B cell (primary cell): ENCODE data around the gene KCNMB2. TPM values are rescaled to one million over a fixed set of nuclear protein-coding genes. Genes with fewer than 3 reads are reported as not detected.
"Not testable (repeated sequence)": the region's sequence is repeated elsewhere in the genome, so short reads cannot be mapped to it uniquely, and the experiment has no call there.

Experiments
- ATAC-seq: fragments of 200-7000 bp; cut with Tn5 transposase; one replicate; pipeline ENCODE4 v1.10.0; 2021; ENCODE audit warnings: low read depth, mild to moderate bottlenecking, moderate number of reproducible peaks, moderate library complexity
- CTCF ChIA-PET: fragments of 350-600 bp; sonication (Branson Sonifier 250); formaldehyde crosslinking; loops from one replicate; lab custom pipeline; 2021; ENCODE audit warnings: antibody characterized with exemption, inconsistent platforms; lab: Charles Lee
- POLR2A ChIA-PET: fragments of 350-600 bp; sonication (Branson Sonifier 250); formaldehyde crosslinking; loops from one replicate; lab custom pipeline; 2021; ENCODE audit warnings: antibody characterized with exemption; lab: Charles Lee
- DNase-seq: peaks from one replicate; pipeline ENCODE4 v3.0.0; 2013
- H2AFZ ChIP-seq: 2 replicates; pipeline ENCODE4 v1.6.1; 2012; ENCODE audit warnings: mild to moderate bottlenecking, low read depth, low read length; ENCODE audit not compliant: insufficient read depth, poor library complexity, severe bottlenecking
- H3K27ac ChIP-seq, 2 donors: 1 replicate in 1 of 2; 2 replicates in 1 of 2; pipeline ENCODE4 v1.5.1; 2012 to 2013; ENCODE audit warnings: low read length in 2 of 2, mild to moderate bottlenecking in 2 of 2, moderate library complexity in 1 of 2
- H3K27me3 ChIP-seq, 4 experiments: fragments of 200-600 bp in 1 of 4; sonication (generic) in 1 of 4; replicated peaks in 1 of 4; 1 replicate in 2 of 4; 2 replicates in 2 of 4; pipeline versions ENCODE4 v1.6.1 to v1.7.0; 2013 to 2016; ENCODE audit warnings: low read length in 3 of 4, mild to moderate bottlenecking in 2 of 4, mixed read lengths in 1 of 4, moderate library complexity in 1 of 4; ENCODE audit not compliant: insufficient read depth in 4 of 4, control insufficient read depth in 3 of 4; ENCODE audit errors: control extremely low read depth in 1 of 4
- H3K36me3 ChIP-seq, 2 experiments: replicated peaks in 1 of 2; 1 replicate in 1 of 2; 2 replicates in 1 of 2; pipeline versions ENCODE4 v1.6.1 to v1.7.1; 2013; ENCODE audit warnings: low read length in 1 of 2; ENCODE audit not compliant: insufficient read depth in 2 of 2, control insufficient read depth in 1 of 2; ENCODE audit errors: control extremely low read depth in 1 of 2, extremely low read depth in 1 of 2
- H3K4me1 ChIP-seq, 2 donors: fragments of 200-600 bp in 1 of 2; sonication (generic) in 1 of 2; 1 replicate in 1 of 2; 2 replicates in 1 of 2; pipeline versions ENCODE4 v1.5.1 to v1.6.1; 2013 to 2017; ENCODE audit warnings: low read length in 2 of 2; ENCODE audit not compliant: control insufficient read depth in 2 of 2, insufficient read depth in 2 of 2
- H3K4me2 ChIP-seq: replicated peaks from 2 replicates; pipeline ENCODE3; 2012; ENCODE audit warnings: mild to moderate bottlenecking, low read depth, low read length; ENCODE audit not compliant: poor library complexity, severe bottlenecking
- H3K4me3 ChIP-seq, 5 experiments: fragments of 200-600 bp in 1 of 5; sonication (generic) in 1 of 5; 1 replicate in 3 of 5; 2 replicates in 2 of 5; pipeline versions ENCODE4 v1.5.1 to v1.7.0; 2011 to 2016; ENCODE audit warnings: low read length in 4 of 5, mild to moderate bottlenecking in 4 of 5, low read depth in 2 of 5, control low read depth in 1 of 5, moderate library complexity in 1 of 5; ENCODE audit not compliant: insufficient read depth in 1 of 5; ENCODE audit errors: control extremely low read depth in 1 of 5, extremely low read depth in 1 of 5
- H3K79me2 ChIP-seq: fragments of 200-600 bp; sonication (generic); one replicate; pipeline ENCODE4 v1.6.0; 2016; ENCODE audit warnings: low read length; ENCODE audit not compliant: control insufficient read depth, insufficient read depth
- H3K9ac ChIP-seq: fragments of 200-600 bp; sonication (generic); 2 replicates; pipeline ENCODE4 v1.6.1; 2017; ENCODE audit warnings: mild to moderate bottlenecking, low read length, moderate library complexity
- H3K9me3 ChIP-seq, 3 donors: one replicate each; pipeline versions ENCODE4 v1.6.1 to v1.7.1; 2013; ENCODE audit warnings: low read length in 2 of 3; ENCODE audit not compliant: control insufficient read depth in 2 of 3, insufficient read depth in 1 of 3; ENCODE audit errors: control extremely low read depth in 1 of 3
- H4K20me1 ChIP-seq: 2 replicates; pipeline ENCODE4 v1.6.0; 2012; ENCODE audit warnings: mild to moderate bottlenecking, low read length; ENCODE audit not compliant: insufficient read depth, control insufficient read depth, poor library complexity, severe bottlenecking
- H3K27ac Mint-ChIP-seq: one replicate; pipeline ENCODE4 v1.8.0; 2021; ENCODE audit warnings: mixed read lengths
- H3K27me3 Mint-ChIP-seq: one replicate; pipeline ENCODE4 v1.8.0; 2021; ENCODE audit warnings: mixed read lengths
- H3K4me1 Mint-ChIP-seq: one replicate; pipeline ENCODE4 v1.8.0; 2021; ENCODE audit warnings: mixed read lengths
- H3K4me3 Mint-ChIP-seq: one replicate; pipeline ENCODE4 v1.8.0; 2021; ENCODE audit warnings: mixed read lengths
- H3K9me3 Mint-ChIP-seq: one replicate; pipeline ENCODE4 v1.8.0; 2022; ENCODE audit warnings: mixed read lengths; ENCODE audit not compliant: insufficient read depth
- EZH2 ChIP-seq: IDR thresholded peaks from 2 replicates; pipeline ENCODE4 v1.6.1; 2012; ENCODE audit warnings: borderline replicate concordance, low read depth, mild to moderate bottlenecking, moderate library complexity, low read length; ENCODE audit not compliant: insufficient read depth, poor library complexity, severe bottlenecking
- WGBS: methylation state at CpG from one replicate; pipeline ENCODE4 v1.1.5; 2013; ENCODE audit warnings: missing lambda C conversion rate; ENCODE audit not compliant: insufficient coverage; 5-methylcytosine and 5-hydroxymethylcytosine counted together
- intact Hi-C: fragments of 100-400 bp; cut with micrococcal nuclease; formaldehyde crosslinking; loops from one replicate; pipeline ENCODE4 v1.10.0; 2022
- polyA plus RNA-seq: library from polyadenylated mRNA; depleted of rRNA; stranded (reverse); fragments of >200 nt; gene quantifications from 2 replicates; pipeline ENCODE4 v1.2.3, GENCODE V29; 2012
- total RNA-seq, 2 donors: library from RNA; stranded (reverse); fragments of 120-200 nt in 1 of 2; gene quantifications; 1 replicate in 1 of 2; 2 replicates in 1 of 2; pipeline versions ENCODE4 v1.2.3 to v1.2.4, GENCODE V29; 2013 to 2022
- TF ChIP-seq, protein P1 (sequence below): fragments of 200-600 bp; IDR thresholded peaks from one replicate; pipeline ENCODE4 v1.8.0; 2022; ENCODE audit warnings: antibody characterized with exemption, mild to moderate bottlenecking

Gene KCNMB2
- total and polyA plus RNA-seq, 2 donors (not counting 1 experiment from before 2014, with no cell fraction given) = not detected

DNA sequence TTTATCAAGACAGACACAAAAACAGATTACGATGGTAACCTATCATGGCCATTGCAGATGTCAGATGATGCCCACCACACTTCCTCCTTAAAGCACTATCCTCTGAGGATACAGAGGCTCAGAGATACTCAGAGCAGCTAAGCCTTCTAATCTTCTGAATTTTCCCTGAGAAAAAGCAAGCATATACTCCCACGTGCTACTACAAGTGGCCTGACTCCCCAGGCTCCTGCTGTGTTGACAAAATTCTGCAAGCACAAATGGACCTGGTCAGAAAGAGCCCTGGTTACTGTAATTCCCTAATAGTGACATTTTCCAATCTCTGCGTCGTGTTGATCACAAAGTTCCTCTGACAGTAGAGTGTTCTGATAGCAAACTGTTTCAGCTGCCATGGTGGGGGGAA, 207.1 kb downstream of the KCNMB2 start:
- CTCF ChIA-PET = no interaction called here
- H3K4me3 ChIP-seq = no peak overlapping the region
- H3K4me1 ChIP-seq = no peaks in the 10 kb centered on the region
- ATAC-seq = no peak
- no peak for TF ChIP-seq EZH2
- TF ChIP-seq, protein P1, sequence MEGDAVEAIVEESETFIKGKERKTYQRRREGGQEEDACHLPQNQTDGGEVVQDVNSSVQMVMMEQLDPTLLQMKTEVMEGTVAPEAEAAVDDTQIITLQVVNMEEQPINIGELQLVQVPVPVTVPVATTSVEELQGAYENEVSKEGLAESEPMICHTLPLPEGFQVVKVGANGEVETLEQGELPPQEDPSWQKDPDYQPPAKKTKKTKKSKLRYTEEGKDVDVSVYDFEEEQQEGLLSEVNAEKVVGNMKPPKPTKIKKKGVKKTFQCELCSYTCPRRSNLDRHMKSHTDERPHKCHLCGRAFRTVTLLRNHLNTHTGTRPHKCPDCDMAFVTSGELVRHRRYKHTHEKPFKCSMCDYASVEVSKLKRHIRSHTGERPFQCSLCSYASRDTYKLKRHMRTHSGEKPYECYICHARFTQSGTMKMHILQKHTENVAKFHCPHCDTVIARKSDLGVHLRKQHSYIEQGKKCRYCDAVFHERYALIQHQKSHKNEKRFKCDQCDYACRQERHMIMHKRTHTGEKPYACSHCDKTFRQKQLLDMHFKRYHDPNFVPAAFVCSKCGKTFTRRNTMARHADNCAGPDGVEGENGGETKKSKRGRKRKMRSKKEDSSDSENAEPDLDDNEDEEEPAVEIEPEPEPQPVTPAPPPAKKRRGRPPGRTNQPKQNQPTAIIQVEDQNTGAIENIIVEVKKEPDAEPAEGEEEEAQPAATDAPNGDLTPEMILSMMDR = no peak
- H3K9ac ChIP-seq = no peak overlapping the region
- intact Hi-C loops = no loop called here
- H3K27ac Mint-ChIP-seq = no peak overlapping the region
- no peaks in the 10 kb centered on the region for H3K4me1 Mint-ChIP-seq
- no peak overlapping the region for H3K4me2 ChIP-seq
- H3K36me3 ChIP-seq = no peaks in the 10 kb centered on the region
- WGBS = 95% methylated on average over 4 of the region's 4 CpGs
- no peak for DNase-seq
- no peaks in the 10 kb centered on the region for H3K27me3 ChIP-seq
- H3K27me3 Mint-ChIP-seq = no peaks in the 10 kb centered on the region
- no peak overlapping the region for H2AFZ ChIP-seq
- H3K9me3 ChIP-seq = peaks cover 0 to 6% (median 0%) of the 10 kb centered on the region in 3 donors
- peaks cover 4% of the 10 kb centered on the region for H3K9me3 Mint-ChIP-seq
- H3K27ac ChIP-seq = no peak overlapping the region
- no peaks in the 10 kb centered on the region for H3K79me2 ChIP-seq
- no peak overlapping the region for H3K4me3 Mint-ChIP-seq
- no peaks in the 10 kb centered on the region for H4K20me1 ChIP-seq
- POLR2A ChIA-PET = no interaction called here

DNA sequence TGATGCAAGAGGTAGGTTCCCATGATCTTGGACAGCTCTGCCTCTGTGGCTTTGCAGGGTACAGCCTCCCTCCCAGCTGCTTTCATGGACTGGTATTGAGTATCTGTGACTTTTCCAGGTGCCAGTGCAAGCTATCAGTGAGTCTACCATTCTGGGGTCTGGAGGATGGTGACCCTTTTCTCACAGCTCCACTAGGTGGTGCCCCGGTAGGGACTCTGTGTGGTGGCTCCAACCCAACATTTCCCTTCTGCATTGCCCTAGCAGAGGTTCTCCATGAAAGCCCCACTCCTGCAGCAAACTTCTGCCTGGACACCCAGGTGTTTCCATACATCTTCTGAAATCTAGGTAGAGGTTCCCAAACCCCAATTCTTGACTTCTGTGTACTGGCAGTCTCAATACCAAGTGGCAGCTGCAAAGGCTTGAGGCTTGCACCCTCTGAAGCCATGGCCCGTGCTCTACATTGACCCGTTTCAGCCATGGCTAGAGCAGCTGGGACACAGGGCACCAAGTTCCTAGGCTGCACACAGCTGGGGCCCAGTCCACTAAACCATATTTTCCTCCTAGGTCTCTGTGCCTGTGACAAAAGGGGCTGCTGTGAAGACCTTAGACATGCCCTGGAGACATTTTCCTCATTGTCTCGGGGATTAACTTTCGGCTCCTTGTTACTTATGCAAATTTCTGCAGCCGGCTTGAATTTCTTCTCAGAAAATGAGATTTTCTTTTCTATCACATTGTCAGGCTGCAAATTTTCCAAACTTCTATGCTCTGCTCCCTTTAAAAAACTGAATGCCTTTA, 209.8 kb downstream of the KCNMB2 start:
- intact Hi-C loops, H3K9ac ChIP-seq, H3K79me2 ChIP-seq, H3K9me3 Mint-ChIP-seq, POLR2A ChIA-PET, H3K27me3 ChIP-seq, H3K9me3 ChIP-seq, H3K4me1 ChIP-seq, H3K4me3 Mint-ChIP-seq, H3K4me2 ChIP-seq, H2AFZ ChIP-seq, H3K27ac ChIP-seq, H4K20me1 ChIP-seq, CTCF ChIA-PET, H3K36me3 ChIP-seq, H3K4me1 Mint-ChIP-seq, ATAC-seq, H3K27ac Mint-ChIP-seq, H3K27me3 Mint-ChIP-seq, DNase-seq, H3K4me3 ChIP-seq: not testable (repeated sequence)
- WGBS = 75% methylated on average over 6 of the region's 6 CpGs
